ENCODE results near the gene BBS7.

The BBS7 gene

DNA sequence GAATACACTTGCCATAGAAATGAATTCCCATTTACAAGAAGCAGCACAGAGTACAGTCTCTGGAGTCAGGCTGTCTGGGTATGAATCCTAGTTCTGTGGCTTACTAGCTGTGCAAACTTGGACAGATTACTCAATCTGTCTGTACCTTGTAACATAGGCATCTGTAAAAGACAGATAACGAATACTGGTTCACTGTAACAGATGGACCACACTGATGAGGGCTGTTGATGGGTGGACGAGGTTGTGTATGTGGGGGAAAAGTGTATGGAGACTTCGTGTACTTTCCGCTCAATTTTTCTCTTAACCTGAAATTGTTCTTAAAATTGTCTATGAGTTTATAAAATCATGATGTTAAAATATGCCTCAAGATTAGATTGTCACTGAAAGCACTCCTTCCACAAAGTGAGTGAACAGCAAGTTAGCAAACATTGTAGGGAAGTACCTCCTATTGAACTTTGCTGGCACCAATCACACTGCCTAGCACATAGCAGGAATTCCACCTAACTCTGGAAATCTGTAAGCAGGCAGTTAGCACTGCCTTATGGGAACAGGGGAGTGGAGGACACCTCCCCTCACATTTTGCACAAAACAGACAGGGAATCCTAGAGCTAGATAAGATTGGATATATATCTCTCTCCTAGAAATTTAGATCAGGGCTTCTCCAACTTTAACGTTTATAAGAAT is 75.6 kb downstream of the BBS7 start:
- TF ChIP-seq, protein P1, sequence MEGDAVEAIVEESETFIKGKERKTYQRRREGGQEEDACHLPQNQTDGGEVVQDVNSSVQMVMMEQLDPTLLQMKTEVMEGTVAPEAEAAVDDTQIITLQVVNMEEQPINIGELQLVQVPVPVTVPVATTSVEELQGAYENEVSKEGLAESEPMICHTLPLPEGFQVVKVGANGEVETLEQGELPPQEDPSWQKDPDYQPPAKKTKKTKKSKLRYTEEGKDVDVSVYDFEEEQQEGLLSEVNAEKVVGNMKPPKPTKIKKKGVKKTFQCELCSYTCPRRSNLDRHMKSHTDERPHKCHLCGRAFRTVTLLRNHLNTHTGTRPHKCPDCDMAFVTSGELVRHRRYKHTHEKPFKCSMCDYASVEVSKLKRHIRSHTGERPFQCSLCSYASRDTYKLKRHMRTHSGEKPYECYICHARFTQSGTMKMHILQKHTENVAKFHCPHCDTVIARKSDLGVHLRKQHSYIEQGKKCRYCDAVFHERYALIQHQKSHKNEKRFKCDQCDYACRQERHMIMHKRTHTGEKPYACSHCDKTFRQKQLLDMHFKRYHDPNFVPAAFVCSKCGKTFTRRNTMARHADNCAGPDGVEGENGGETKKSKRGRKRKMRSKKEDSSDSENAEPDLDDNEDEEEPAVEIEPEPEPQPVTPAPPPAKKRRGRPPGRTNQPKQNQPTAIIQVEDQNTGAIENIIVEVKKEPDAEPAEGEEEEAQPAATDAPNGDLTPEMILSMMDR (IDR thresholded peaks at IDR 0.05; ENCODE audit: insufficient read depth, missing control alignments), result no peak
- DNase-seq (ENCODE audit: insufficient read length, low spot score), result no peak
- no peak for FAIRE-seq

DNA sequence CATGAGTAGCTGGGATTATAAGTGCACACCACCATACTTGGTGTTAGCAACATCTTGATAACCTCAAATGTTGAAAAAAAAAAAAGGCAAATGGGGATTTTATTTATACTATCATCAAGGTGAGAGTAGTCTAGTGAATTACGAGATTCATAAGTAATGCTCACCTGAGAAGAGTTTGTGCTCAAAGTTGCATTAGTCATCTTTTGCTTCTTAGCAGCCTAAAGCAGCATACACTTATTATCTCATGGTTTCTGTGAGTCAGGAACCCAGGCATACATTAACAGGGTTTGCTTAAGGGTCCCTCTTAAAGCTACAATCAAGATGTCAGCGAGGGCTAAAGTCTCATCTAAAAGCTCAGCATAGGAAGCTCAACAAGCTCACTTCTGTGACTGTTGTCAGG is 77.3 kb downstream of the BBS7 start:
- TF ChIP-seq, protein P1 (IDR thresholded peaks at IDR 0.05; ENCODE audit: insufficient read depth, missing control alignments), result no peak
- no peak for DNase-seq (ENCODE audit: insufficient read length, low spot score)
- no peak for FAIRE-seq

DNA sequence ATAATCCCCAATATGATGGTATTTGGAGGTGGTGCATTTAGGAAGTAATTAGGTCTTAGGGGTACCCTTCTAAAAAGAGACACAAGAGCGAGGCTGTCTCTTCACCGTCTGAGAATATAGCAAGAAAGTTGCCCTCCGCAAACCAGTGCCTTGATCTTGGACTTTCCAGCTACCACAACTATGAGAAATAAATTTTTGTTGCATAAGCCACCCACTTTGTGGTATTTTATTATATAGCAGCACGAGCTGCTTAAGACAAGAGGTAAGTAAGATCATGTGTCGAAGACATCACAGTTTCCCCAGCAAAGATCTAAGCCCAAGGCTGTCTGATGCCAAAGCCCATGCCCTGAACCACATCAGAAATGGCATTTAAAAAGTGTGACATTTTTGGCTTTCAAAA is 78.8 kb downstream of the BBS7 start:
- no peak for FAIRE-seq
- DNase-seq (ENCODE audit: insufficient read length, low spot score), result no peak
- TF ChIP-seq, protein P1 (IDR thresholded peaks at IDR 0.05; ENCODE audit: insufficient read depth, missing control alignments), result no peak

DNA sequence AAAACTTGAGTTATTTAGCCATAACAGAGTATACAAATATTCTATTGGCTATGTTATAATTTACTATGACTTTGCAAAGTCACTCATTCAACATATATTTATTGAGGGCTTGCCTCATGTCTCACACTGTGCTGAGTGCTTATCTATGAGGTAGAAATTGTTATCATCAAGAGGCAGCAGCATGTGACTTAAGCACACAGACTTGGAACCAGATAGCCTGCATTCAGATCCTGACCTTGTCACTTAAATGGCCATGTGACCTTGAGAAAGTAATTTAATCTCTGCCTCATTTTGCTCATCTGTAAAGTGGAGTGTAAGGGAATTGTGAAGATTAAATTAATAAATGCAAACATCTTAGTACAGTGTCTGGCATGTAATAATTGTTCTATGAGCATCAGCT is 79.3 kb downstream of the BBS7 start:
- FAIRE-seq (no peak), DNase-seq (ENCODE audit: insufficient read length, low spot score) (no peak)
- TF ChIP-seq, protein P1 (IDR thresholded peaks at IDR 0.05; ENCODE audit: insufficient read depth, missing control alignments), result no peak

DNA sequence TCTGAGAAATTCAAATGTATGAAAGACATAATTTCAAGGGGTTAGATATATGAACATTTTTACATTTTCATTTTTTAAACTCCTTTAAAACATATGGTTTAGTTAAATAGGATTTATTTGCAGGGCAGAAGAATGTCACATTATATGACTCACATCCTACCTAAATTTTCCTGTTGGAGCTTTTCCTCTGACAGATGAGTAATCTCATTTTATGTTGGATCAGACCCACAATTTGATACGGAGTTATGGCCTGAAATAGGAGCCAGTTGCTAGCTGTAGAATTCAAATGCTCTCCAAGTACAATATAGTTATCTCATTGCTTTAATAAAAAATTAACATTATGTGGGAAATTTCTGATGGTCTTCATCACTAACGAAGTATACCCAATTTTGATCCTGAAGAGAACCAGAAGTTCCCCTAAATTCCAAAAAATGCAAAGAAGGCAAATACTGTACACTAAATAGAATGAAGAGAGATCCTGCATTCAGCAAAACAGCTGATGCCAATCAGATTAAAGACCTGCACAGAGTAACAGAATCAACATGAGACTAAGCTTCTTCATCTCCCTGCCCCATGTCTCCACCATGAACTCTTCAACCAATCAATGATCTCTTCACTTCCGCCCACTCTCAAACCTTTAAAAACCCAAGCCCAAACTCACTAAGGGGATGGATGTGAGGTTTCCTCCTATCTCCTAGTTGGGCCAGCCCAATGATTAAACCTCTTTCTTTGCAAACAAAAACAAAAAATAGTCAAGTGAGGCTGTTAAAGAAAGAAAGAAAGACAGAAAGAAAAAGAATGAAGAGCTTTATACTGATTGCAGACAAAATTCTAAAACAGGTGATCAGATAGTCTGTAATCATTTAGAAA is 80.1 kb downstream of the BBS7 start:
- FAIRE-seq, result no peak
- TF ChIP-seq, protein P1 (IDR thresholded peaks at IDR 0.05; ENCODE audit: insufficient read depth, missing control alignments), result no peak

DNA sequence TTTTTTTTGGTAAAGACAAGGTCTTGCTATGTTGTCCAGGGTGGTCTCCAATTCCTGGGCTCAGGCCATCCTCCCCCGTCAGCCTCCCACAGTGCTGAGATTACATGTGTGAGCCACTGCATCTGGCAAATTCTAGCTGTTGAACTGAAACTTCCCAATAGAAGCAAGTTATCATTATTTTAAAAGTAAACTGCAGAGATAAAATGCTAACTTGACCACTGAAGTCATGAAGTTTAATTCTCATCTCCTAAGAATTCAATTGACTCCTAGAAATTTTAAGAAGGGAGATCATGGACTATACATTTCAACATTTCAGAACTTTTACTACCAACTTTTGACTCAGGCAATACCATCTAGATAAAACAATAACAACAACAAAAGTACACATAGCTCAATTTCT is 80.8 kb downstream of the BBS7 start:
- no peak for DNase-seq (ENCODE audit: insufficient read length, low spot score)
- no peak for FAIRE-seq
- TF ChIP-seq, protein P1 (IDR thresholded peaks at IDR 0.05; ENCODE audit: insufficient read depth, missing control alignments), result no peak

More for the DNA sequence above, 80.1 kb downstream of the BBS7 start:
- no peak for DNase-seq (ENCODE audit: insufficient read length, low spot score)

DNA sequence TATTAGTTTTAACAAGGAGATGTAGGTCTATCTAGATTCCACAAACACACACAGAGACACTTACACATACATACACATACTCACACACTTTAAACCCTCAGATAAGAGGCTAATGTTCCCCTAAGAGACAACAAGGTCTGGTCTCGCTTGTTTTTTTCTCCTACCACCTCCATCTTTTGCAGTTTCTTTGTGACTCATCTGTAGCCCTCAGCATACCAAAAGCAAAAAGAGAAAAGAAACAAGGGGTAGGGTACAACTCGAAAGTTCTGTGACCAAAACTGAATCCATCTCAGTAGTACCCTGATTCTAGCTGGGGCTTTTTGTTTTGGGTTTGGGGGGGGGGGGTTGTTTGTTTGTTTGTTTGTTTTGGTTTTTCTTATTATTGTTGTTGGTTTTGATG is 81.4 kb downstream of the BBS7 start:
- TF ChIP-seq, protein P1 (IDR thresholded peaks at IDR 0.05; ENCODE audit: insufficient read depth, missing control alignments), result no peak
- DNase-seq (ENCODE audit: insufficient read length, low spot score), result no peak
- FAIRE-seq, result no peak

Measured in D721Med (cell line).